T-helper 17 cell (primary cell): ENCODE results near the gene CCDC61. TPM values are rescaled to one million over a fixed set of nuclear protein-coding genes. Genes with fewer than 3 reads are reported as not detected.

Experiments
- ATAC-seq: fragments of 150-1000 bp; cut with Tn5 transposase; 2 replicates; pipeline ENCODE4 v1.10.0; 2021; ENCODE audit warnings: mild to moderate bottlenecking, moderate library complexity
- DNase-seq, 3 donors: peaks; one replicate each; pipeline versions ENCODE4 v3.0.0 to v3.0.0-alpha.2; 2020 to 2021
- H3K9me3 ChIP-seq: one replicate; pipeline ENCODE4 v1.7.0; 2013; ENCODE audit warnings: low read length, mild to moderate bottlenecking; ENCODE audit not compliant: control insufficient read depth, poor library complexity, severe bottlenecking
- H3K27ac Mint-ChIP-seq: one replicate; pipeline ENCODE4 v1.8.0; 2022; ENCODE audit warnings: mild to moderate bottlenecking, moderate library complexity, mixed read lengths
- H3K27me3 Mint-ChIP-seq: one replicate; pipeline ENCODE4 v1.8.0; 2022; ENCODE audit warnings: mixed read lengths
- H3K36me3 Mint-ChIP-seq: one replicate; pipeline ENCODE4 v1.8.0; 2022; ENCODE audit warnings: low read depth, mixed read lengths
- H3K4me1 Mint-ChIP-seq: one replicate; pipeline ENCODE4 v1.8.0; 2022; ENCODE audit warnings: mild to moderate bottlenecking, mixed read lengths
- H3K4me3 Mint-ChIP-seq: one replicate; pipeline ENCODE4 v1.8.0; 2022; ENCODE audit warnings: mild to moderate bottlenecking, moderate library complexity, mixed read lengths
- total RNA-seq, 4 donors: library from RNA in 2 of 4; stranded (reverse) in 2 of 4; gene quantifications; one replicate each; pipeline ENCODE4 v1.2.3 and lab custom pipeline; 2022 to 2026

The CCDC61 gene
- total RNA-seq, 2 donors from 2014 or later: 13.5 to 15.6 TPM

DNA sequence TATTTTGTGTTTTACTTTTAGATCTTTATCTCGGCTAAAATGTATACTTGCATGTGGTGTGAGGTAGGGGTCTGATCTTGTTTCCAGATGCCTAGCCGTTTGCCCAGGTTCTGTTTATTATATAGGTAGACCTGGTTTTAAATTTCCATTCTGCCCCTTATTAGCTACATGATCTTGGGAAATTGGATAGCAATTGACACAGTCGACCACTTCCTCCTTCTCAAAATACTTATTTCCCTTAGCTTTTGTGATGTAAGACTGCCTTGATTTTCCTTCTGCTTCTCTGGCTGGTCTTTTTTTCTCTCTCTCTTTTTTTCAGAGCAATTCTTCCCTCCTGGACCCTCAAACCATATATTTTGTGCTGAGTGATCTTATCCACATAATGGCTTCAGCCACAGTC lies 30.6 kb downstream of the CCDC61 start:
- no peak overlapping the region for H3K4me3 Mint-ChIP-seq
- H3K27me3 Mint-ChIP-seq: peaks cover 21% of the 10 kb centered on the region
- no peaks in the 10 kb centered on the region for H3K9me3 ChIP-seq
- peaks cover 8% of the 10 kb centered on the region for H3K4me1 Mint-ChIP-seq
- ATAC-seq (no peak), DNase-seq (no peak)
- H3K27ac Mint-ChIP-seq: no peak overlapping the region
- no peaks in the 10 kb centered on the region for H3K36me3 Mint-ChIP-seq

DNA sequence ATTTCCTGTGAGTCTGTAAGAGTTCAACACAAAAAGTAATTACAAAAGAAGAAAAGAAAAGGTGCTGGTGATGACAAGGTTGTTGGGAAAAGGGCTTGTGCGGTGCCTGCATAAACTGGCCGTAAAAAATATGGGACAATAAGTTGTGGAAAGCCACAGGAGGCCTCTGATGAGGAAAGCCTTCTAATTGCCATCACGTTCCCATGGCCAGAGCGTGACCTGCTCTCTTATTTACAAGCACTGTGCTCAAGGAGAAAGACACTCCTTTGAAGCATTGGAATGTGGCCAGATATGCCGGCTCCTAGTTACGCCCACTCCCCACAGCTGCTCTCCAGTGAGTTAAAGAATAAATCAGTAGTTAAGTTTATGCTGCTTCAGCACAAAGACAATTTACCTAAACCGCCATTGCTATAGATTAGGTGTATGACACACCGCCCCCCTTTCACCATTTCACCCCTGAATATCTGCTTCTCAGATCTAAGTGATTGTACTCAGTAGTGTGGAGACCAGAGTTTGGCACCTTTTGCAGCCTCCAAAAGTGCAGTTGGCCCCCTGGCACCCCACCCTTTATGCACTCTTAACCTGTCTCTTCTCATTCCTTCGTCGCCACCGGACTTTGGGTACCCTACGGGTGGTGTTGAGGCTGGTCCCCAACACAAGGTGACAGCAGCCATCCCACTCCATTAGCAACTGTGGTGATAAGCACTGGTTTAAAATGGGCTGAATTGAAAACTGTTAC lies 35.7 kb downstream of the CCDC61 start:
- Mint-ChIP-seq H3K36me3 (no peaks in the 10 kb centered on the region), H3K4me3 (no peak overlapping the region), H3K27me3 (peaks cover 32% of the 10 kb centered on the region), H3K4me1 (peaks cover 8% of the 10 kb centered on the region), H3K27ac (no peak overlapping the region)
- ATAC-seq (no peak), DNase-seq (no peak)
- no peaks in the 10 kb centered on the region for H3K9me3 ChIP-seq

DNA sequence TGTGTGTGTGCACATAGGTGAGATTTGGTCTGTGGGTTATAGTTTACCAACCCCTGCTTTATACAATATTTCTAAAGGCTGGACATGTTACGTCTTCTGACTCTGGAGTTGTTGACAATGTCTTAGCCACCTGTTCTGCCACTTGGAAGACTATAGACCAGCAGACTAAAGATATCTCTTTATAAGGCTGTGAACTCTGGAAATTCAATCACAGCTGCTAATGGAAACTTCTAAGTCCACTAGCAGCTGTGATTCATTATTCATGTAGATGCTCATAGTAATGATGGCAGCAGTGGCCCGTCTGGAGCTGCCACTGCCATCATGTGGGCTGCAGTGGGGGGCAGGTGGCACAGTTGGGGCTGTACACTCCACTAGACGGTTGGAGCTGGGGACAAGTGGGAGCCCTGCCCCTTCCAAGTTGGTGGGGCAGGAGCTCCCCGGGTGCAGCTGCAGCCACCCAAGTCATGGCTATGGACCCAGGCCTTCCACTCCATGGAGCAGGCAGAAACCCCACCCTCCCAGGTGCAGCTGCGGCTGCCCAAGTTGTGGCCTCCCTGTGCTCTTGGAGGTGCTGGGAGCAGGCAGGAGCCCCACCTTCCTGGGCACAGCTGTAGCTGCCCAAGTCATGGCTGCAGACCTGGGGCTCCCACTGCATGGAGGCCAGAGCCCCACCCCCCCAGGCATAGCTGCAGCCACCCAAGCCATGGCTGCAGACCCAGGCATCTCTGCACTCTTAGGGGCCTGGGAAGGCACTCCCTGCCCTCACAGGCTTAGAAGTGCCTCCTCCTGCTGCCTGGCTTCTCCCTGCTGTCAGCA lies 36.7 kb downstream of the CCDC61 start:
- Mint-ChIP-seq H3K4me1 (peaks cover 4% of the 10 kb centered on the region), H3K36me3 (peaks cover 1% of the 10 kb centered on the region), H3K27ac (no peak overlapping the region), H3K4me3 (no peak overlapping the region), H3K27me3 (peaks cover 39% of the 10 kb centered on the region)
- no peak for DNase-seq
- H3K9me3 ChIP-seq: no peaks in the 10 kb centered on the region
- ATAC-seq: no peak

DNA sequence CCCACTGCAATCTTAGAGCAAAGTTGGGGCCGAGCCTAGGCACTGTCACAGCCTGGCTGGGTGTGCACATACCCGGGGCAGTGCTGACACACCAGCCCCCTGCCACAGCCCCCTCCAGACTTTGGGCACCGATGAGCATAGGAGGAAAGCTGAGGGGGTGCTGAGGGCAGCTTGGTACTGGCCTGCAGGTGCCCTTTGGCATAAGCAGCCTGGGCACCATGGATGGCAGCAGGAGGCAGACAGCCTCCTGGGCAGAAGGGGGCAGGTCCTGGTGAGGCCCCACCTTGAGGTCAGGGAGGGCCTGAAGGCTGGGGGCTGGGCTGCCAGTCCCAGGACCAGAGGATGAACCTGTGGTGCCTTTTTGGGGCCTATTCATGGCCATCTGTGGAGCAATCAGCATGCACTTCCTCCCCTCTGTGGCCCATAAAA lies 37.3 kb downstream of the CCDC61 start:
- Mint-ChIP-seq H3K4me1 (peaks cover 4% of the 10 kb centered on the region), H3K27me3 (peaks cover 45% of the 10 kb centered on the region), H3K4me3 (no peak overlapping the region), H3K36me3 (peaks cover 2% of the 10 kb centered on the region), H3K27ac (no peak overlapping the region)
- no peak for ATAC-seq
- H3K9me3 ChIP-seq: no peaks in the 10 kb centered on the region
- no peak for DNase-seq

DNA sequence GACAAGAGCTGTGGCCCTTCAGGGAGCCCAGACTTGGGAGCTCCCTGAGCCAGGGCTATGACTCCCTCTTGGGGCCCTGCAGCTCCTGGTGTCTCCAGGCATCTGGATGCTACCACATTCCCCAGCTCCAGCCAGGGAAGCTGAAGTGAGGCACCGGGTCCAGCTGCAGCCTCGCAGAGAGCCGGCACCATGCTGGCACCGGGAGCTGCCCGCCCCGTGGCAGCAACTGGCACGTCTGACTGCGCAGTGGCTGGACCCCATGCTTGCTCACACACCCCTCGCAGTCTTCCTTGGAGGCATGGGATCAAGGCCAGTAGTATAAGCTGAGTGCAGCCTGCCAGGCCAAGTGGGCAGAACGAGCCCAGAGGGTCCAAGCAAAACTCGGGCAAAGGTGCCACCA lies 38.1 kb downstream of the CCDC61 start:
- ATAC-seq: no peak
- Mint-ChIP-seq H3K27me3 (peaks cover 45% of the 10 kb centered on the region), H3K27ac (no peak overlapping the region), H3K36me3 (peaks cover 2% of the 10 kb centered on the region), H3K4me1 (peaks cover 4% of the 10 kb centered on the region), H3K4me3 (no peak overlapping the region)
- no peaks in the 10 kb centered on the region for H3K9me3 ChIP-seq
- DNase-seq: no peak

DNA sequence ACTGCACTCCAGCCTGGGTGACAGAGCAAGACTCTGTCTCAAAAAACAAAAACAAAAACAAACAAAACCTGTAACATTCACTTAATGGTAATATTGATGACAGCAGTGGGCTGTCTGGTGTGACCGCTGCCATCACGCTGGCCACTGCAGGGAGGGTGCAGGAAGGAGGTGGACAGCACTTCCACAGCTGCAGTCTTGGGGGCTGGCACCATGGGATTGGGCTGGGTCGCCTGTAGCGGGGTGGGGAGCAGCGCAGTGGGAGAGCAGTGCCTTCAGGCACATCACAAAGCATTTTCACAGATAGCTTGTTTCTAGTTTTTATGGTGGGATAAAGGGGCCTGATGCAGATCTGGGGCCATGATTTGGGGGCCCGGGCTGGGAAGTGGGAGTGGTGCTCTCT lies 40.3 kb downstream of the CCDC61 start:
- Mint-ChIP-seq H3K27ac (no peak overlapping the region), H3K4me3 (no peak overlapping the region), H3K27me3 (peaks cover 46% of the 10 kb centered on the region), H3K4me1 (no peaks in the 10 kb centered on the region), H3K36me3 (peaks cover 2% of the 10 kb centered on the region)
- no peaks in the 10 kb centered on the region for H3K9me3 ChIP-seq
- DNase-seq (no peak), ATAC-seq (no peak)

DNA sequence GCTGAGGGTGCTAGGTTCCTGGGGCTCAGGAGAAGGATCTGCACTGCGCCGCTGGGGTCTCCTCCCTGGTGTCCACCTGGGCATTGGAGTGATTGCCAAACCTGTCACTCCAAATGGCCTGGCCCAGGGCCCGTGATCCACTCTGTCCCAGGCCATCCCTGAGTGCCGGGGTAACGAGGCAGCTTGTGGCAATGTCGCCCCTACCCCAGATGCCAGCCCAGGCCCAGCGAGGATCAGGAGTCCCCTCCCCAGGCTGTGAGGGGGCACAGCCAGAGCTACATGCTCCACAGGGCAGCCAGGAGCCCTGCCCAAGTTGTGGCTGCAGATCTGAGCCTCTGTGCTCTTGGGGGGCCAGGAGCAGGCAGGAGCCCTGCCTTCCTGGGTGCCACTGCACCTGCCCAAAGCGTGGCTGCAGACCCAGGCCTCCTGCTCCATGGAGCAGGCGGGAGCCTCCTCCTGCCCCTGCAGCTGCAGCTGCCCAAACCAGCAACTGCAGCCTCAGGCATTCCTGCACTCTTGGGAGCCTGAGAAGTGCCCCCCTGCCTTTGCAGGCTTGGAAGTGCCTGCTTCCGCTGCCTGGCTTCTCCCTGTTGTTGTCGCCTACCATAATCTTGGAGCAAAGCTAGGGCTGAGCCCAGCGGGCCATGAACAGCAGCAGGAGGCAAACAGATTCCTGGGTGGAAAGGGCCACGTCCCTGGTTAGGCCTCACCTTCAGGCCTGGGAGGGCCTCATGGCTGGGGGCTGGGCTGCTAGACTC lies 40.9 kb downstream of the CCDC61 start:
- DNase-seq: no peak
- H3K9me3 ChIP-seq: no peaks in the 10 kb centered on the region
- Mint-ChIP-seq H3K4me1 (no peaks in the 10 kb centered on the region), H3K4me3 (no peak overlapping the region), H3K36me3 (peaks cover 2% of the 10 kb centered on the region), H3K27me3 (peaks cover 49% of the 10 kb centered on the region), H3K27ac (no peak overlapping the region)
- ATAC-seq: no peak

DNA sequence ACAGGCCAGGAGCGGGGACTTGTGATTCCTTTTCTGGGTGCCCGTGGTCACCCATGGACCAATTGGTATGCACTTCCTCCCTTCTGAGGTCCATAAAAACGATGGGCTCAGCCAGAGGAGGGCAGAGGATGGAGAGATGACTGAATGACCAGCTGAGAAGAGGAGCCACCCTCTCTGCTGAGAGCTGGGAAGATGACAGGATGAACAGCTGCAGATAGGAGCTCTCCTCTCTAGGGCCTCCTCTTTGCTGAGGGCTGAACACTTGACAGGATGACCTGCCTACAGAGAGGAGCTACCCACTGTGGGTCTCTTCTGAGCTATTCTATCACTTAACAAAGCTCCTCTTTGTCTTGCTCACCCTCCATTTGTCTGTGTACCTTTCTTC lies 41.5 kb downstream of the CCDC61 start:
- no peaks in the 10 kb centered on the region for H3K4me1 Mint-ChIP-seq
- peaks cover 51% of the 10 kb centered on the region for H3K27me3 Mint-ChIP-seq
- peaks cover 2% of the 10 kb centered on the region for H3K36me3 Mint-ChIP-seq
- no peak overlapping the region for H3K4me3 Mint-ChIP-seq
- no peak for DNase-seq
- no peak for ATAC-seq
- no peak overlapping the region for H3K27ac Mint-ChIP-seq
- H3K9me3 ChIP-seq: no peaks in the 10 kb centered on the region

DNA sequence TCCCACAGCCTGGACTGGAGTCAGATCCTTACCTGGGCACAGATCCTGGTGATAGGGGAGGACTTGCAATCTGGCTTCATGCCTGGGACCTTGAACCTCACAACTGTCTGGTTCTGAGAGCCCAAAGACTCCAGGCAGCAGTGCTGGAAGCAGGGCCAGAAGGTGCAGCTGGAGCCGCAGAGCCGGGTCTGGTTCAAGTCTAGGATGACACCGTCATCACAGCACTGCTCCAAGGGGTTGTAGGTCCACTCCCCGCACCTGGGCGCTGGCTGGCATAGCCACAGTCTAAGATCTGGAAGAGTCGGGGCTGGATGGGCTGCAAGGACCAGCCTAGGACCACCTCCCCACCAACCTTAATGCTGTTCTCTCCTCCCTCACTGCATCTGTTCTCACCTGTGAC lies 44.9 kb downstream of the CCDC61 start:
- H3K27me3 Mint-ChIP-seq: peaks cover 74% of the 10 kb centered on the region
- H3K9me3 ChIP-seq: no peaks in the 10 kb centered on the region
- ATAC-seq (no peak), DNase-seq (no peak)
- H3K4me1 Mint-ChIP-seq: no peaks in the 10 kb centered on the region
- H3K27ac Mint-ChIP-seq: no peak overlapping the region
- H3K36me3 Mint-ChIP-seq: peaks cover 2% of the 10 kb centered on the region
- H3K4me3 Mint-ChIP-seq: no peak overlapping the region

DNA sequence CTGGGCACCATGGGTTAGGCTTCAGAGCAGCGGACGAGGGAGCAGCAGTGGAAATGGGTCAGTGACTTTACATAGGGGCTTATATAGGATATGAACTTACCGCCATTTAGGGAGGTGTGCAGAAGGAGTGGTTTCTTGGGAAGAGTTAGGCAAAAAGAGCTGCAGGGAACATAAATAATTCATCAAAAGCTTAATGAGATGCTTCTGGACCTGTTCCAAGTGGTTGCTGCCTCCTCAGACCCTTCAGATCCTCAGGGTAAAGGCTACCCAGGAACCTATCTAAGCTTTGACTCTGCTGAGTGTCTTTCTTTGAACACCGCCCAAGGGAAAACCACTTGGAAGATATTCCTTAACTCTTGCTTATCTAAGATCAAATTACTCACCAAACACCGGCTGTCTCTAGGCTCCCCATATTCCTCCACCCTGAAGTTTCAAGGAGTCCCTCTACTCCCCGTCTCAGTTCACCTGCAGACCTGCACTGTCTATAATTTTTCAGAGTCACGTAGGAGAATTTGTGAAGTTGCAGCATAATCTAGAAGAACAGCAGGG lies 45.8 kb downstream of the CCDC61 start, which contains the start of gene IGFL4:
Gene IGFL4 (minus strand): TSS at position 51 of the 549 bp plus-strand sequence. CDS start 40 bp downstream, at position 11.
- ATAC-seq: no peak
- H3K4me1 Mint-ChIP-seq: no peaks in the 10 kb centered on the region
- no peak within 1 kb of the TSS for H3K4me3 Mint-ChIP-seq
- H3K36me3 Mint-ChIP-seq: peaks cover 2% of the 10 kb centered on the region
- H3K9me3 ChIP-seq: no peaks in the 10 kb centered on the region
- H3K27ac Mint-ChIP-seq: no peak within 1 kb of the TSS
- peaks cover 69% of the 10 kb centered on the region for H3K27me3 Mint-ChIP-seq
- no peak for DNase-seq

DNA sequence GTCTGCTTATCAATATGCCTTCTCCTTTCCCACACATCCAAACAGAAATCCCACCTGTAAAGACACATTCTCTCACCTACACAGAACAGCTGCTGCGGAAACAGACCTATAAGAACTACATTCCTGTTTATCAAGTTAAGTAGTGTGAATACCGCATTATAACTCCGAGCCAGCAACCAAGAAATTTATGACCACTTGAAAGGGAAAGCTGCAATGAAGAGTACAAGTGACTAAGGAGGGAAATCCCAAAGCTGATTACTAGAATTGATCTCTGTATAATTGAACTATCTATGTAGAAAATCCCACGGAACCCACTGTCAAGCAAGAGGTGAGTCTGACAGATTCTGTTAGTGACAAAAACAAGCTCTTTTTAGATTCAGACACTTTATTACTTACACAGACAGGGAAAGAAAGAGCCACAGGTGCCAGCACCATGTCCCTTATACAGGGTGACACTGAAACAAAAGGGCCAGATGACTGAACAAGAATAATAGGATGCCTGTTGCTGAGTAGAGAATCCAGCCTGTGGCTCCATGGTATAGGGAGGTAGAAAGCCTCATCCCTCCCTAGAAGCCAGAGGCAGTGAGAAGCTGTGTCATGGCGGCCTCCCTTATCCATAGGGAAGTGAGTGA lies 47.1 kb downstream of the CCDC61 start:
- Mint-ChIP-seq H3K27ac (no peak overlapping the region), H3K27me3 (peaks cover 66% of the 10 kb centered on the region), H3K4me1 (no peaks in the 10 kb centered on the region), H3K36me3 (peaks cover 2% of the 10 kb centered on the region), H3K4me3 (no peak overlapping the region)
- no peaks in the 10 kb centered on the region for H3K9me3 ChIP-seq
- ATAC-seq: no peak
- DNase-seq: no peak

DNA sequence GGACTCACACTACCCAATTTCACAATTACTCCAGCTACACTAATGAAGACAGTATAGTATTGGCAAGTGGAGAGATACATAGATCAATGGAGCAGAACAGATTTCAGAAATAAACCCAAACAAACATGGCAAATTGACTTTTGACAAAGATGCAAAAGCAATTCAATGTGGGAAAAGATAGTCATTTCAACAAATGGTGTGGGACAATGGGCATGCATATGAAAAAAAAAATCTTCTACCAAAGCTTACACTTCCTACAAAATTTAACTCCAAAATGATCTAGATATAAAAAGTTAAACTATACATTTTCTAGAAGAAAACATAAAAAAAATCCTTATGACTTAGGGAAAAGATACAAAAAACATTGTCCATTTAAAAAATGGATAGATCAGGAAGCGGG lies 48.3 kb downstream of the CCDC61 start:
- H3K9me3 ChIP-seq: no peaks in the 10 kb centered on the region
- Mint-ChIP-seq H3K4me1 (no peaks in the 10 kb centered on the region), H3K27ac (no peak overlapping the region), H3K4me3 (no peak overlapping the region), H3K27me3 (peaks cover 76% of the 10 kb centered on the region), H3K36me3 (peaks cover 4% of the 10 kb centered on the region)
- no peak for DNase-seq
- ATAC-seq: no peak
